ENCODE results near the gene ZNF225. TPM values are rescaled to one million over a fixed set of nuclear protein-coding genes. Genes with fewer than 3 reads are reported as not detected.

ZNF225 gene
- total and polyA plus RNA-seq, 9 of the 15 experiments (the other 6 are each of a cell fraction or from before 2014, with no cell fraction given) = 1.4 to 4.2 (median 2.2) TPM

GRCh38 chr19:44149776-44150175 lies 36.6 kb downstream of the ZNF225 start:
- TF ChIP-seq SRSF9 (IDR thresholded peaks at IDR 0.05; ENCODE audit: borderline replicate concordance, low read depth, low read length) = no peak
- no peak for TF ChIP-seq DPF2 (IDR thresholded peaks at IDR 0.05)
- TF ChIP-seq SRSF7 (optimal IDR thresholded peaks at IDR 0.05; ENCODE audit: low read depth, low read length) = no peak
- no peak for TF ChIP-seq TSHZ1 (CRISPR knock-in tag; IDR thresholded peaks at IDR 0.05)
- TF ChIP-seq PTTG1 (tag; IDR thresholded peaks at IDR 0.05; ENCODE audit: low read depth) = no peak
- BruUV-seq (replicated peaks) = no TSS peak
- H3K27me3 ChIP-seq (ENCODE audit: control insufficient read depth in 2 of 2, insufficient read depth in 2 of 2, low read length in 2 of 2) = no peaks in the 10 kb centered on the region
- no peak overlapping the region for H3K4me2 ChIP-seq (ENCODE audit: insufficient read depth, low read length)
- DNase-seq (ENCODE audit: extremely low read depth in 1 of 4, low spot score in 3 of 4) (no peak), FAIRE-seq (no peak), ATAC-seq (no peak)
- POLR2A ChIA-PET = interaction anchor here (1.1 kb wide), 1 partner anchor 15 kb away, joined by 3 read pairs; the partner anchor contains the start of gene ZNF226
- WGBS (ENCODE audit: insufficient coverage, low coverage, missing lambda C conversion rate) = 19% methylated on average over 4 of the region's 4 CpGs
- H3K36me3 ChIP-seq (ENCODE audit: control insufficient read depth, insufficient read depth, low read length) = no peaks in the 10 kb centered on the region
- H3K4me1 ChIP-seq (replicated peaks in 1 of 2; ENCODE audit: control insufficient read depth in 2 of 2, insufficient read depth in 2 of 2, low read length in 2 of 2) = no peaks in the 10 kb centered on the region
- no peaks in the 10 kb centered on the region for H3K9me1 ChIP-seq (ENCODE audit: control insufficient read depth, insufficient read depth, low read length)
- in situ Hi-C loops (cut with MboI) = no loop called here
- H2AFZ ChIP-seq (ENCODE audit: low read depth, low read length) = no peak overlapping the region
- no peak overlapping the region for H3K27ac ChIP-seq (ENCODE audit: extremely low read depth, low read depth, low read length)
- CTCF ChIA-PET (ENCODE audit: low intra/inter-chr PET ratio) = no interaction called here
- intact Hi-C loops (cut with micrococcal nuclease) = no loop called here
- H3K9ac ChIP-seq (ENCODE audit: insufficient read depth in 1 of 2, low read depth in 2 of 2, low read length in 2 of 2) = no peak overlapping the region
- no peaks in the 10 kb centered on the region for H3K79me2 ChIP-seq (ENCODE audit: control insufficient read depth, insufficient read depth, low read length)
- peaks cover 2% of the 10 kb centered on the region; the same call in 1 of the 2 replicates for H3K9me3 ChIP-seq (replicated peaks; ENCODE audit: control insufficient read depth, insufficient read depth, low read depth, low read length)
- H3K4me3 ChIP-seq = no peak overlapping the region
- no peaks in the 10 kb centered on the region for H4K20me1 ChIP-seq (replicated peaks; ENCODE audit: control insufficient read depth, insufficient read depth, low read length)

All from K562 (cell line).